Suppressor macrophage treated with lipopolysaccharide for 4 hours (primary cell): ENCODE measurements around the gene TACC2.

Source experiments
- DNase-seq: peaks from one replicate; pipeline ENCODE4 v3.0.0-alpha.2; 2020

TACC2 gene

DNA sequence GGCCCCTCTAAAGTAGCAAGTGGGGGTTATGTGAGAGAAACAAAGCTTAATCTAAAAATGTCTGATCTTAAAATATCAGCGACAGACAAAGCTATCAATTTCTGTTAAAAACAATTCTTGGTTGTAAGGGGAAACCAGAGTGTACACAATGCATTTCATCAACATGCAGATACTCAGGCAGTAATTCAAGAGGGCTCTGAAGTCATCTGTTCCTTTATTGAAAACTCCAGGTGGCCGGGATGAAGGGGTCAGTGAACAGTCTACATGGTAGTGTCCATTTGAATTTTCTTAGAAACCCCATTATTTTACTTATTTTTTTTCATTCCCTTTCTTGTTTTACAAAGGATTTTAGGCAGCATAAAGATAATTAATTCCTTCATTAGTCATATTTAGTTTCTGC lies 245.5 kb downstream of the TACC2 start:
- DNase-seq = no peak

DNA sequence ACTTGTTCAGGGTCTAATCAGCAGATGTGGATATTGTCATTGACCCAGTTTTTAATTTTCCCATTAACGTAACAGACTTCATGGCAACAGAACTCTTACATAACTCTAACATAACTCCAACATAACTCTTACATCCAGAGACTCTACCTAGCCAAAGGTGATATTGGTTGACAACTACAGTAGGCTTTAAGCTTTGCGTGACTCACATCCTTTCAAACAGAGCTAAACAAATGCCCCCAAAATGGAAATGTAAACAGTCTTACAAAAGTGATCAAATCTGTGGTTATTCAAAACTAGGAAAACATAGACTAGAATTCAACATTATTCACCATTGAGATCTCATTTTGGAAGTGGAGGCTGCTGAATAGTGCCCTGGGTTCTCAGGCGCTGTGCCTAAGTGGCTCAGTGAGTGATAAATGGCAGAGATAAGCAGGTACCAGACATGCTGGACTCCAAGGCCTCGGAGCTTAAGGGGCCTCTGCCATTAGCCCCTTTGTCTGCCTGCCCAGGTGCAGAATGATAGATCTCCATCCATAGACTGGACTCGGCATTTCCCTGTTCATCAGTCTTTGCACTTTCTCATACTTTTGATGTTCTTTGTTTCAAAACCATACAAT lies 247.8 kb downstream of the TACC2 start:
- DNase-seq = no peak

GRCh38 chr10:122237331-122237990 lies 248.5 kb downstream of the TACC2 start:
- DNase-seq = no peak

GRCh38 chr10:122239578-122240257 lies 250.8 kb downstream of the TACC2 start:
- no peak for DNase-seq

DNA sequence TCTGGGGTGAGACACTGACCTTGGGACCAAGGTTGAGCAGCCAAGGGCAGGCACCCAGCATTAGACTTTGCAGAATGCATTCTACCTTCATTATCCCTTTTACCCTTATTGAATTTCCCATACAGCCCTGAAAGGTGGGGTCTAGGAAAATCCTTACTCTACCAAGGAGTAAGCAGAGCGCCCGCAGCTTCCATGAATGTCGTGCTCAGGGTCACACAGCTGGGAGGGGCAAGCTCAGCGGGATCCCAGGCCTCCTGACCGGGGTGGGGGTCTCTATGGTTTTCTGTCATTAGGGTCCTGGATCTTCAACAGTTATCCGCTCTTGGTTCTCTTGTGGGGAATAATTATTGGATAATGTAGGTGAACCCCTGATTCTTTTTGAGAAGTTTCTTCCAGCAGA lies 251.4 kb downstream of the TACC2 start:
- no peak for DNase-seq

DNA sequence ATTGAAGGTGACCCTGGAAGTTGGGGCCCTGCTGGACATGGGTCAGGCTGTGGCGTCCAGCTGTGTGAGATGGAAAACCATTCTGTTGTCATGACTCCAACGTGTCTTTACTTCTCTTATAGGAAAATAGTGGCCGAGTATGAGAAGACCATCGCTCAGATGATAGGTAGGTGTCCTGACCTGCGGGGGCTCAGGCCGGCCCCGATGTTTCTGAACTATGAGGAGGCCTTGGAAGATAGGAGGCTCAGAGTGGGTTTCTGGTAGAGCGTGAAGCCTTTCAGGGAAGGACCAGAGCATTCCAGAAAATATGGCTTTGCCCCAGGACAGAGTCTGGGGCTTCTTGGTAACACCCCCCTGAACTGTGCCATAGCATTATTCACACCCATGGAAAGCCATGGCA lies 252.9 kb downstream of the TACC2 start:
- no peak for DNase-seq

DNA sequence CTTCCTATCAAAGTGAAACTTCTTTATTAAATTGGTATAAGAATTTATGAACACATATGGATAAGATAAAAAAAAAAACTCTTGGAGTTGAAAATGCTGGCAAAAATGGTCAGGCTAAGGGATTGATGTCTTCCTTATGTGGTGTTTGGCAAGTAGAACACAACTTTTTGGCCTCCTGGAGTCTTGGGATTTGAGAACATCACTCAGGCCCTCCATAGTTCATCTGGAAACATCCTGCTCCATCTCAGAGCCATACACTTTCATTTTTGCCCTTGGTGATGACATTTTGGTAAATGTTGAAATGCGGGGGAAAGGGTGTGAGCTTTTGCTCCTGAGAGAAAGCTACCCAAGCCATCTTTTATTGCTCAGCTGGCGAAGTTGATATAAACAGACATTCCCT lies 254.6 kb downstream of the TACC2 start:
- no peak for DNase-seq

DNA sequence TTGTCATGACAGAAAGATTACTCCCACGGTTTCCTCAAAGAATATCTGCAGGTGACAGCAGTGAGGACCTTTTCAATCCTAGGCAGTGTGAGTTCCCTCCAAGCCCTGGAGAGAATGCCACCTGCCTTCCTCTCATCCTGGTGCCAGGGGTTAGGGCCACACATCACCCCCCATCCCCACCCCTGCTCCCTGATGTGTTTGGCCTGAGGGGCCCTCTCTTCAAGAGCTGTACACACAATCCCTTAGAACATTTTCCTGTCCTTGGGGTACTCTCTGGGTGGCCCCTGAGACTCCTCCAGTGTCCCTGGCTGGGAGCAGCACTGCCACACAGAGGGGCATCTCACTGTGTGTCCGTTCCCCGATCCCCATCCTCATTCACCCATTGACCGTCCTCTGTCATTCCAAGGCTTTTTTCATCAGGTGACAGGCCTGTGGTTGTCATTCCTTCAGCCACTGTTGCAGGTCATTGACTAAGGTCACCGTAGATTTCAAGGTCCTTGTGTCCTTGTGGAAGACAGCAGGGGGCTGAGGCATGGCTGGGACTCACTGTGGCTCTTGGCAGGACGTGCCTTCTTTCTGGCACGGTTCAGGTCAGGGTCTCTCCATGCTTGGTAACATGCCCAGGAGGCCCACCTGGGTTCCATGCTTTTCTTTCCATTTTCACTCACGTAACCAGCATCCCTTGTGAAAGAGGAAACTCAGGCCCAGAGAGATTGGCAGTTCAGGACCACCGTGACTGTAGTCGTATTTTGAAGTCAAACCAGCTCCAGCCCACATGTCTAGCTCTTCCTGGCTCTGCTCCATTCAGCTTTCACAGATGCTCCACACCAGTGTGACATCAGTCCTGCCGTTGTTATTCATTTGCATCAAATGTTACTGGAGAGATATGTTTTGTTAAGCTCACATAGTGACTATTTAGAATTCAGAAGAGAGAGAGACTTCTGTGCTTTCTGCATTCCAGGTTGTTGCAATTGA lies 255.3 kb downstream of the TACC2 start:
- DNase-seq = no peak

- no peak for DNase-seq
These were observed 256.2 kb downstream of the TACC2 start for GRCh38 chr10:122245136-122245535.

- no peak for DNase-seq
These were observed 256.9 kb downstream of the TACC2 start for GRCh38 chr10:122245897-122246296.

GRCh38 chr10:122246830-122247520 lies 258.0 kb downstream of the TACC2 start:
- no peak for DNase-seq

DNA sequence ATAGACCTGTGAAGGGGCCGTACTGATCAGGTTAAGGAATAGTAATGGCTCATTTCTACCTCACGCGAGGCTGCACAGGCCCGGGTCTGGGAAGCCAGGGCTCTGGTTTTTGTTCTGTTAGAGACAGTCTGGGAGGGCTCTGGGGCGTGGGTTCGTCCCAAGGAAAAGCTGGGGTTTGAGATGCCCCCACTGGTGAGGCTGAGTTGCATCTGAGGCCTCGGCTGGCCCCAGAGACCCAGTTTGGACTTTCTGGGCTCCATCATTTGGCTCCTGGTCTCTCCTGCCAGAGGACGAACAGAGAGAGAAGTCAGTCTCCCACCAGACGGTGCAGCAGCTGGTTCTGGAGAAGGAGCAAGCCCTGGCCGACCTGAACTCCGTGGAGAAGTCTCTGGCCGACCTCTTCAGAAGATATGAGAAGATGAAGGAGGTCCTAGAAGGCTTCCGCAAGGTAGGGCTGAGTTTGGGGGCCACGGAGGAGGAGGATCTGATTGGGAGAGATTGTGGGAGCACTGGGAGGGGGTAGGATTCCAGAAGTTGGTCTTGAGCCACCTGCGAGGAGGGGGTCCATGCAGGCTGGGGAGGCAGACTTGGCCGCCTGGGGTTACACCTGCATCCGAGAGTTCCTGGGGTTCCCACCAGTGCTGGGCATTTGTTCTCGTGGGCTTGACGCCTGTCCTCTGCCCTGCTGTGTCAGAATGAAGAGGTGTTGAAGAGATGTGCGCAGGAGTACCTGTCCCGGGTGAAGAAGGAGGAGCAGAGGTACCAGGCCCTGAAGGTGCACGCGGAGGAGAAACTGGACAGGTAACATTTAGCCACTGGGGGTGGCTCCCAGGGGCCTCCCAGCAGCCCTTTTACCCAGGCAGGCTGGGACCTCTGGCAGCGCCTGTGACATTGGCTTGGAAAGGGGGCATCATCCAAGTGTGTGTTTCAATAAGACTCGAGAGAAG lies 259.7 kb downstream of the TACC2 start:
- DNase-seq = no peak

DNA sequence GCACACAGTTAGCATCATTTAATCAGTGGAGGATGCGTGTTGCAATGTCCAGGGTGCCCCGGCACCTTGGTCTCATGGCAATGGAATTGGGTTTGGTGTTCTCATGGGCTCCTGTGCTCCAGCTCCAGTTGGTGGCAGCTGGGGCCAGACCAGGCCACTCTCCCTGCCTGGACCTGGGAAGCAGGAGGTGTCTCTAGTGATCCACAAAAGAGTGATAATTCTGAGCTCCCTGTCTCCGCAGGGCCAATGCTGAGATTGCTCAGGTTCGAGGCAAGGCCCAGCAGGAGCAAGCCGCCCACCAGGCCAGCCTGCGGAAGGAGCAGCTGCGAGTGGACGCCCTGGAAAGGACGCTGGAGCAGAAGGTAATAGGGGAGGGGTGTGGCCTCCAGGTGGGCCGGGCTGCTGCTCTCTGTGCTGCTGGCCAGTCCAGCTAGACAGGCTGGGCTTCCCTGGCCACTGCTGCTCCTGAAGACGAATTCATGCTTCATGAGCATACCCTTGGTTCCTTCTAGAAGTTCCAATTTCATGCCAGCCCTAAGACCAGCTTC lies 260.4 kb downstream of the TACC2 start:
- no peak for DNase-seq

GRCh38 chr10:122249991-122250750 lies 261.2 kb downstream of the TACC2 start:
- DNase-seq = no peak

DNA sequence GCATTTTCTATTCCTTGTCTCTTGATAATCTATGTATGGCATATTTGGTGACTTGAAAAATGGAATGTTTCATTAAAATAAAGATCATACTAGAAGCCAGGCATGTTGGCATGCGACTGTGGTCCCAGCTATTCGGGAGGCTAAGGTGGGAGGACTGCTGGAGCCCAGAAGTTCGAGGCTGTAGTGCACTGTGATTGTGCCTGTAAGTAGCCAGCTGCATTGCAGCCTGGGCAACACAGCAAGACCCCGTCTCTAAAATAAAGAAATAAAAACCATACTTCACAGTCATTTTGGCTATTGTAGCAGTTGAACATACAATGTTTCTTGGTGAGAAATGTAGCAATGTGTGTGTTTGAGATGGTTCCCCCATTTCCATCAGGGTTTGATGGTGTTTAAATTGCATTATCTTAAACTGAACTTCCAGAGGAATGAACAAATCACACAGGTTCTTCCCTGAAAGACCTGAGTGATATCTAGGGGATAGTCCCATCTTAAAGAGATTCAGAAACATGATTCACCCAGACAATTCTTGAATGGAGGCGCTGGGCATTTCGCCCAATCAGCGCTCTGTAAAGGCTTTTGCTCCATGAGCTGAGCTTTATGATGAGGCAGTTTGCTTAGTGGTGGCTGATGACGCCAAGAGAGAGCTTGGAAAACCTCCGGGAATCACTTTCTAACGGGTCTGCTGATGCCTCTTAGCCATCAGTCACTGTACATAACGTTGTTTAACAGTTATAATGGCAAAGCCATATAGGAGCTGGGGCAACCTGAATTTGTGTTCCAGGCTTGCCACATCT lies 262.7 kb downstream of the TACC2 start:
- no peak for DNase-seq

DNA sequence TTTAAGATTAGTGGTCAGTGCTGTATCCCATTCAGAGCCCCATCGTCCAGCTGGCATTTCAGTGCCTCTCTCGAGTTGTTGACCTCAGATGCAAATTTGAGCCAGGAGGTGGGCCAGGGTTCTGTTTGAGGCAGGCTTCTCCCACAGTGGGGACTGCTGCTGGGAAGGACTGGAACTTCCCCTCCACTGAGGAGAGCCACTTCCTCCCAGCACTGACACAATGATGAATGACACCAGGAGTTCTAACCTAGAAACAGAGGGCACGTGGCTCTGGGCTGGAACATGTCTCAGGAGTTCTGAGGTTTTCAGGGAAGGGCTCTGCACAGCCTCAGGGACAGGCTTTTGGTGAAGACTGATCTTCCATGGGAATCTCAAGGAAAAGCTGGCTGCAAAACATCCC lies 263.8 kb downstream of the TACC2 start:
- no peak for DNase-seq

- DNase-seq = no peak
These were observed 264.6 kb downstream of the TACC2 start for GRCh38 chr10:122253605-122254004.

DNA sequence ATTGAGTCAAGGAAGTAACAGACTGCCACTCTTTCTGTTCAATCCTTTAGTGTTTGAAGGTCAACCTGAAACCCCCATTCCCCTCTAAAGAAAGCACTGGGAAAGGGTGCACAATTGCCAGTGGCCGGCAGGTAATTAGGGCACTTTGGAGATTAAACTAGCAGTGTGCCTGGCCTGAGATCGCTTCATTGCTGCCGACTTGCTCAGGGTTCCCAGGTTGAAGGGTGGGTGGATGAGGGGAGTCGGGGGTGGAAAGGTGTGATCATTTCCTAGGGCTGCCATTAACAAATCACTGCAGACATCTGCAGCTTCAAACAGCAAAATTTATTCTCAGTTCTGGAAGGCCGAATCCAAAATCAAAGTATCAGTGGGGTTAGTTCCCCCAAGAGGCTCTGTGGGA lies 265.9 kb downstream of the TACC2 start:
- no peak for DNase-seq

DNA sequence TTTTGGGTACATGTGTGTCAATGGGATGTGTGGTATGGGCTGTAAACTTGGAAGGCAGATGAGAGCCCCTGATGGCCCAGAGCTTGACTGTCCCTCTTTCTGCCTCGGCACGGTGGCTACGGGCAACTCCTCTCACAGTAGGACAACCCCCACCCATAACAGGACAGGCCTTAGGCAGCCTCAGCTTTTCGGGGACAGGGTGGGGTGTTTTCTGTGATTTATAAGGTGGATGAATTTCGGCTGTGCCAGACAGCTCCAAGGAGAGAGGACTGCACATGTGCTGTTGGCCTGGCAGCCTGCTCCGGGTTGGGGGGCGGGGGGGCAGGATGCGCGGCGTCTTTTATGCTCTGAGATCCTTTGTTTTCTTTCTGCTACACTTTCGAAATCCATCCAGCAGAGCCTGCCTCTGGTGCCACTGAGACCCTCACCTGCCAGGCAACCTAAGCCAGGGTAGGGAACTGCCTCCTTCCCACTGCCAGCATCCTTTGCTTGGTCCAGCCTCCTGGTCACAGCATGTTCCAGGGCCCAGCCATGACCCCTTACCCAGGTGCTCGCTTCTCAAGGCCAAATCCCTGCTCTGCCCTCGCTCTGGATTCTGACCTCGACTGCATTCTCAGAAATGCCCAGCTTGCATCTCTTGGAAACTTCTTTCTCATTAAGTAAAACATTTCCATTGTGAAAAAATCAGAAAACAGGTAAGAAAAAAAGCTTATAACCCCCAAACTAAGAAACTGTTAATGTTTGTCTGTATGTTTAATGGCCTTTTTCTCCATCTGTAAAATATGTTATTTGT lies 266.7 kb downstream of the TACC2 start:
- no peak for DNase-seq
